NCI-H460 (cell line): ENCODE data around the gene CFAP47. TPM values are rescaled to one million over a fixed set of nuclear protein-coding genes. Genes with fewer than 3 reads are reported as not detected.
"Not testable (repeated sequence)": the region's sequence is repeated elsewhere in the genome, so short reads cannot be mapped to it uniquely, and the experiment has no call there.

ENCODE experiments used
- DNase-seq: peaks from one replicate; pipeline ENCODE4 v3.0.0-alpha.2; 2016; ENCODE audit warnings: low read depth; ENCODE audit errors: extremely low read depth
- total RNA-seq: library from RNA; depleted of rRNA; stranded (reverse); fragments of >200 nt; shearing (Covaris generic); gene quantifications from 2 replicates; pipeline ENCODE4 v1.2.3, GENCODE V29; 2014

CFAP47 gene
- total RNA-seq, 1 experiment from 2014 or later = 0.15 TPM

DNA sequence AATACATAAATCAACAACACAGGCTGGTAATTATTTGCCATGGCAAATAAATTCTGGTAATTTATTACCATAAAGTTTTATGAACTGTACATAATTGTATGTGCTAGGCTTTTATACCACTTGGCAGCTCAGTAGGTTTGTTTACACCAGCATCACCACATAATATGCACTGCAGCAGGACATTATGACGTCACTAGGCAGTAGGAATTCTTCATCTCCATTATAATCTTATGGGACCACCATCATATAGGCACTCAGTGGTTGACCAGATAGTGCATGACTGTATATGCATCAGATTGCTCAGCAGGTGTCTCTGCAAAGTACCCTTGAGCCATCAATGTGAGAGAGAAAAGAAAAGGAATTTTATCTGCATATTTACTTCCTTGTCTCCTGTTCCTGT, 295.4 kb downstream of the CFAP47 start:
- no peak for DNase-seq

DNA sequence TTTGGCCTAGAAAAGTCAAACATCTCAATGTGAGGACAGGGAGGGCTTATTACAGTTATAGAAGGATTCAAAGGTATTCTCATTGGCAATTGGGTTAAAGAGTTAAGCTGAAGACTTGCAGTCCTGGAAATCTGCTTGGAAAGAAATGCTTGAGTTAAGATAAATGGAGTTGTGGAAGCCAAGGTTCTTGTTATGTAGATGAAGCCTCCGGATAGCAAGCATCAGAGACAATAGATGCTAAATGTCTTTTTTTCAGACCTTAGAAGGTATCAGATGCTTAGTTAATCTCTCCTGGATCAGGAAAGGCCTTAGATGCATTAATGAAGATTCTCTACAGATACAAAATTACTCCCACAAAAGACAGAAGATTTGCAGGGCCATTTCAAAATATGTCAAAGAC, 299.3 kb downstream of the CFAP47 start:
- DNase-seq = no peak

DNA sequence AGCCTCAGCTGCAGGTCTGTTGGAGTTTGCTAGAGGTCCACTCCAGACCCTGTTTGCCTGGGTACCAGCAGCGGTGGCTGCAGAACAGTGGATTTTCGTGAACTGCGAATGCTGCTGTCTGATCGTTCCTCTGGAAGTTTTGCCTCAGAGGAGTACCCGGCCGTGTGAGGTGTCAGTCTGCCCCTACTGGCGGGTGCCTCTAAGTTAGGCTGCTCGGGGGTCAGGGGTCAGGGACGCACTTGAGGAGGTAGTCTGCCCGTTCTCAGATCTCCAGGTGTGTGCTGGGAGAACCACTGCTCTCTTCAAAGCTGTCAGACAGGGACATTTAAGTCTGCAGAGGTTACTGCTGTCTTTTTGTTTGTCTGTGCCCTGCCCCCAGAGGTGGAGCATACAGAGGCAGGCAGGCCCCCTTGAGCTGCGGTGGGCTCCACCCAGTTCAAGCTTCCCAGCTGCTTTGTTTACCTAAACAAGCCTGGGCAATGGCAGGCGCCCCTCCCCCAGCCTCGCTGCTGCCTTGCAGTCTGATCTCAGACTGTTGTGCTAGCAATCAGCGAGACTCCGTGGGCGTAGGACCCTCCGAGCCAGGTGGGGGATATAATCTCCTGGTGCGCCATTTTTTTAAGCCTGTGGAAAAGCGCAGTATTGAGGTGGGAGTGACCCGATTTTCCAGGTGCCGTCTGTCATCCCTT, 315.4 kb downstream of the CFAP47 start:
- not testable (repeated sequence) for DNase-seq

DNA sequence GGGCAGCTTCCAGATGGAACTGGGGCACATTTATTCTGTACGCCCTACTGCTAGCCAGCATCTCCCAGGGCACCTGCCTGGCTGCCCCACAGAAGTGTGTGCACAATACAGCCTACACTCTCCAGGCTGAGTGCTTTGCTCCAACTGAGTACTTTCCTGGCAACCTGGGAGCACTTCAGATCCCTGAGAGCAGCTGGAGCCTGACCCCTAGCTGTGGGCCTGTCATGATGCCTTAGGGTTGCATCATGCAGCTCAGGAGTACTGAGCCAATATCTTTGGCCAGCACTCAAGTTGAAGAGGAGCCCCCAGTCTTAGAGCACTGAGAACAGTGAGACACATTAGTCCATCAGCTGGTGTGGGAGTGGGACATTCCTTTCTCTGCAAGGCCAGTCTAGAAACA, 321.9 kb downstream of the CFAP47 start:
- no peak for DNase-seq

DNA sequence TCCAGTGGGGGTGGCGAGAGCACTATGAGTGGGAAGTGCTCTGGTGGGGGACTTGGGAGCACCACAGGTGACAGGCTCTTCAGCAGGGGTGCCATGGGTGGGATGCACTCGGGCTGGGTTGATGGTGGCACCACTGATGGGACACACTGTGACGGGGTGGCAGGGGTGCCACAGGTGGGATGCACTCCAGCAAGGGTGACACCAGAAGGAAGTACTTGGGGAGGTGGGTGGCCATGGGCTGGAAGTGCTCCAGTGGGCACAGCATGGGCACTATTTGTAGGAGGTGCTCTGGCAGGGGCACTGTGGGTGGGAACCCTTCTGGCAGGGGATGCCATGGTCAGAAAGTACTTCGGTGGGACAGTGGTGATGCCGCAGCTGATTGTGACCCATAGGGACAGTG, 346.6 kb downstream of the CFAP47 start:
- no peak for DNase-seq

DNA sequence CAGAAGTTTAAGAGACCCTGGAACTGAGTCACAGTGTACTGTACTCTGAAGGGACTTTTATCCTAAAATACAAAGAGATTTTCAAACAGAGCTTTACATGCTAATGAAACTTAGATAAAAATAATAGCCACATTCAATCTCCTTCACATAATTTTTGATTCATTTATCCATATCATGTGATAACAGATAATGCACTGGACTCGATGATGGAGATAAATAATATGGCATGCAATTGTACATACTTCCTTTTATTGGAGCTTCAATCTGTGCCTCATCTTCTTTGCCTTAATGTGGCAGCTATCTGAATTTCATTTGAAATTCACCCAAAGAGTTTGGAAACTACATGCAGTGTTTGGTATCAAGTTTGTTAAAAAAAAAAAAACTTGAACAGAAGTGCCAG, 390.6 kb downstream of the CFAP47 start:
- DNase-seq = no peak

DNA sequence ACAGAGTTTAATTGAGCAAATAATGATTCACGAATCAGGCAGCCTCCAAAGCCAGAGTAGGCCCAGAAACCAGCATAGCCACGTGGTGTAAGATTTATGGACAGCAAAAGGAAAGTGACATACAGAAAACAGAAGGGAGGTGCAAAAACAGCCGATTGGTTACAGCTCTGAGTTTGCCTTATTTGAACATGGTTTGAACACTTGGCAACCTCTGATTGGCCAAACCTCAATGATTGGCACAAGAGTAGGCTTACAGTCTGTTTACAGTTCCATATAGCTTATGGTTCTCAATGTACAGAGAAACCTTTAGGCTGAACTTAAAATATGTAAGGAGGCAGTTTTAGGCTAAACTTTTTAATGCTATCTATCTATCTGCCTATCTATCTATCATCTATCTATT, 394.8 kb downstream of the CFAP47 start:
- DNase-seq = no peak

DNA sequence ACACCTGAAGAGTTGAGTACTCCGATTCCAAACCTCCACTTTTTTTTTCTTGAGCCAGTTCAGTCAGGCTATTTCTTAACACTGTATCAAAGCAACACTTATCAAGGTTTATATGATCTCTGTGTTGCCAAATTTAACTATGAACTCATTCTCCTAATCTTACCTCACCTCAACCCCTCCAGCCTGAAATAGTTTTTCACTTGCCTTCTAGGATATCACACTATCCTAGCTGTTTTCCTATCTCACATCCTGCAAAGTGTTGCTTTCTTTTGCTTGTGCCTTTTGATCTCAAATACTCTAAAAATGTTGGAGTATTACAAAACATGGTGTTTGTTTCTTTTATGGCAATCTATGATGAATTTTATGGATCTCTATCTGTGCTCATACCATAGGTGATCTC, 415.0 kb downstream of the CFAP47 start:
- DNase-seq = no peak

DNA sequence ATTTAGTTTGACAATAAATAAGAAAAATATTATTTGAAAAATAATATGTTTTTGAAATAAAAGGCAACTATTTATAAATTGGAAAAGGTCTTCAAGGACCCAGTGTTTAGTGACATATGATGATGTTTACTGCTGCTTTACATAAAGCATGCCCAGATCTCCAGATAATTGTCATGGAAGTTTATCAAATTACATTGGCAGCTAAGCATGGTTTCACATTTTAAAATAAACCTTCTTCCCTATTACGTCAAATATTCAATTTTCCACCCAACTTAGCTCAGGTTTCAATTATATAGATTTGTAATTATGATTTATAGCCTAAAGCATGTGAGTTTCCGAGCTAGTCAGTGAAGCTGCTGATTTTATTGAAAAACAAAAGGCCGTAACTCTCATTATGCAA, 417.2 kb downstream of the CFAP47 start:
- no peak for DNase-seq

DNA sequence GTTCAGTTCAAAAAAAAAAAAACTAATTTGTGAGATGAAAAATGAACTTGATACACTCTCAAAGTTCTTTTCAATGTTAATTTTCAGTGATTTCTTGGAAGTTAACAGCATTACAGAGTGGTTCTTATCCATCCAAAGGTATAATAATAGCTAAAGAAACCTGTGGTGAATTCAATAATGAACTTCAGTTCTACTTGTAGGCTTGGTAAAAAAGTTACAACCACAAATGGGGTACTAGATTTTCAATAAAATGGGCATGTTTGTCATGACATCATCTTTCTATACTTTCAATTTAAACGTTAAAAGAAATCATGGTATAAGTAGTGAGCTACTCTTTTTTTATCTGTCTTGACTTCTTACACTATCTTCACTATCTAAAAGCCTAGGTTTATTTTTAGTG, 424.8 kb downstream of the CFAP47 start:
- no peak for DNase-seq

DNA sequence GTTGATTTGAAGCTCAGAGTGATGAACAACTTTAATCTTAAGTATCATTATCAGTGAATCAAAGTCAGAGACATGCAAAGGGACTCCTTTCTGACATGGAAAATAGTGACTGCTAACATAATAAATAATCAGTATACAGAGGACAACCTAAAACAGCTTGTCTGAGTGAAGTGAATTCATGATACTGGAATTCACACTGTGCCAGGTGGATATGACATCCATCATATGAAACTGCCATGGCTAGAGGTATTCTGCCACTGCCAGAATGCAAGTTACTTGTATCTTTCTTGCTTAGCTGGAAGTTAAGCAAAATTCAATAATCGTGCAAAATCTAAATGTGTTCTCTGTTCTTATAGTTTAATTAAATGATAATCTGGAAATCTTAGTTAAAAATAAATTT, 429.0 kb downstream of the CFAP47 start:
- no peak for DNase-seq

DNA sequence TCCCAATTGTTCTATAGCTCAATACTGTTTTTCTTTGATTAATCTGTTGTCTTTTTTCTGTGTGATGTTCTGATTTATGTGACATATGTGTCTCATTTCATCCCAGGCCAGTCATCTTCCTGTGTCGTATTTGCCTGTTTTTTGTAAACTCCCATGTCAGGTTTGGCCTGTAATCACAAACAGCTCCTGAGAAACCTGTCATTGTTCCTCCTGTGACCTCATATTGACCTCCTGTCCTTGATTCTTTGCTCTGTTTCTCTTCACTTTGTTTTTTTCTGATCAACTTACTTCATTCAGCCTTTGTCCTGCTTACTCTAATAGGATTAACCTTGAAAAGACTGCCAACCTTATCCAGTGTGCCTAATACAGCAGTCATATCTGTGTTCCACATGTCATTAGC, 438.3 kb downstream of the CFAP47 start:
- no peak for DNase-seq

DNA sequence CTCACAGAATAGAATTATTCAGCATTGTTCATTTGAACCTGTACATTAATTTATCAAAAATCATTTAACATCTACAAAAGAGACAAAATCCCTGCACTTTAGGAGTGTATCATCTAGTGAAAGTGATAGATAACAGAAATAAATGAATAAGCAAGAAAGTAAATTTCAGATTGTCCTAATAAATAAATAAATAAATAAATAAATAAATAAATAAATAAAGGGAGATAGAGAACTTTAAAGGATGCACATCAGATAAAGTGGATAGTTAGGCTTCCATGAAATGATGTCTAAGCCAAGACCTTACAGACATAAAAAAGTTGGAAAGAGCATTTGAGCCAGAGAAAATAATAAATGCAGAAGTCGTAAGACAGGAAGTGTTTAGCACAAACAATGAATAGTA, 444.7 kb downstream of the CFAP47 start:
- no peak for DNase-seq

DNA sequence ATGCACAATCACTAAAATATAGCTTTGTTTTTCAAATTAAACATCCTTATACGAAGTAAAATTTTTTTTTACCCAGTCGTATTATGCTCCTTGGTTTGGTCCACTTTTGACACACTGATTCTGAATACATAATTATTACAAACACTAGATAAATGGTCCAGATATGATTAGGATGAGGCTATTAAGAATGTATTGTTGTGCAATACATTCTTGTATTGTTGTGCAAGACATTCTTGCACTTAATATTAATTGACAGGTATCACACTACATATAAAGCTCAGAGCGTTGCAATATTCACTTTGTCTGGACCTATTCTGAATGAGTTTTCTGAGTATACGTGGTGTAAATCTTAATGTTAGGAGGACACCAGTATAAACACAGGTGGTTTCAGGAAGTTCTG, 464.0 kb downstream of the CFAP47 start:
- DNase-seq = no peak

DNA sequence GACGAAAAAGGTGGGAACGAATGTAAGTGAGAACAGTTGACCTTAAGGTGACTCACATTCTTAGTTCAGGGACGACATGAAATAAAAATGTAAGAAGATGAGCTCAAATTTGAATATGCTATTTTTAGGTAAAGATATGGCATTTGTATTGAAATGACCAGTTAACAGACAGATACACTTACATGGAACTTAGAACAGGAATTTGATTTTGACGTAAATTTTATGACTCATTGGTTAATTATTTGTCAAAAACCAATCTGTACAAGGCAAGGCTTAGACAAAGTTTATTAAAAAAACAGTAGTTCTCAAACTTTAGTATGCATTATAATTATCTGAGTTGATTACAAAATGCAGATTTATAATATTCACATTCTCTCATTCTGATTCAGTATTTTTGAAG, 469.4 kb downstream of the CFAP47 start:
- DNase-seq = no peak

DNA sequence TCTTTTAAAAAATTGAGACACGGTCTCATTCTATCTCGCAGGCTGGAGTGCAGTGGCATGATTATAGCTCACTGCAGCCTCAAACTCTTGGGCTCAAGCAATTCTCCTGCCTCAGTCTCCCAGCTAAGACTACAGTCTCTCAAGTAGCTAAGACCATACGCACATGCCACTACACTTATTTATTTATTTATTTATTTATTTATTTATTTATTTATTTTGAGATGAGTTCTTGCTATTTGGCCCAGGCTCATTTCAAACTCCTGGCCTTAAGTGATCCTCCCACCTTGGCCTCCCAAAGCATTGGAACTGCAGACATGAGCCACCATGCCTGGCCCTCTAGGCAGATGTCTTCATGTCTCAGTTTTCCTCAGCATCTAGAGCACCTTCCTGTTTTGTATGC, 482.2 kb downstream of the CFAP47 start:
- no peak for DNase-seq

DNA sequence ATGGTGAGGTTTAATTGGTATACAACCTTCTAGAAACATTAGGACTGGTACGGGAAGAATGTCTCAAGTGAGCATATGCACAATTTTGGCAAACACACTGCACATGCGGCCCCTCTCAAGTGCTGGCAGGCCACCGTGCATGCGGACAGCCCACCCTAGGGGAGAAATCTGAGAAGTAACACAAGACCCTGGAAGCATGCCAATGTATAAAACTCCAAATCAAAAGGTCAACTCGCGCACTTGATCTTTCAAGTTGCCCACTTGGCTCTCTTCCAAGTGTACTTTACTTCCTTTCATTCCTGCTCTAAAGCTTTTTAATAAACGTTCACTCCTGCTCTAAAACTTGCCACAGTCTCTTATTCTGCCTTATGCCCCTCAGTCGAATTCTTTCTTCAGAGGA, 488.3 kb downstream of the CFAP47 start:
- DNase-seq = no peak

DNA sequence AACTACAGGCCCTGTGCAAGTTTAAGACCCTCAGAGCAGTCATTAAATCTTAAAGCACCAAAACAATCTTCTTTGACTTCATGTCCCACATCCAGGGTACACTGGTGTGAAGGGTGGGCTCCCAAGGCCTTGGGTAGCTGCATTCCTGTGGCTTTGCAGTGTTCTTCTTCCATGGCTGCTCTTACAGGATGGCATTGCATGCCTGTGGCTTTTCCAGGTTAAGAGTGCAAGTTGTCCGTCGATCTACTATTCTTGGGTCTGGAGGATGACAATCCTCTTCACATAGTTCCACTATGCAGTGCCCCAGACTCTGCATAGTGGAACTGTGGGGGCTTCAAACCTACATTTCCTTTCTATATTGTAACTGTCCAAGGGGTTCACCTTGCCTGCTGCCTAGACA, 494.5 kb downstream of the CFAP47 start:
- no peak for DNase-seq

DNA sequence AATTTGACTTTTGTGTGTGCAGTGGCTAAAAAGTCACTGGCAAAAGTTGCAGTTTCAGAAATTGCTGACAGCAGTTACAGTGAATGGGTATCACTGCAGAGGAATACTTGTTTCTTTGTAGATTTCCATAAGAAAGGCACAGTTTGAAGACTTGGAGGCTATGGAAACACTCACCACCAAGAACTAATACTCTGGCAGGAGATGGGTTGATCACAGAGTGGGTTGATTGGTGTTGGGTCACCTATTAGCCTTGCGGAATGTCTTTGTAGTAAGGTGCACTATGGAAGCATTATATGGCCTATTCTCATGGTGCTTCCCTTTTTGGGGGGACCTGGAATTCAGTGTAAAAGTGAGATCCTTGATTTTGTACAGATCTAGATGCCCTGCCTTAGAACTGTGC, 502.8 kb downstream of the CFAP47 start:
- no peak for DNase-seq

DNA sequence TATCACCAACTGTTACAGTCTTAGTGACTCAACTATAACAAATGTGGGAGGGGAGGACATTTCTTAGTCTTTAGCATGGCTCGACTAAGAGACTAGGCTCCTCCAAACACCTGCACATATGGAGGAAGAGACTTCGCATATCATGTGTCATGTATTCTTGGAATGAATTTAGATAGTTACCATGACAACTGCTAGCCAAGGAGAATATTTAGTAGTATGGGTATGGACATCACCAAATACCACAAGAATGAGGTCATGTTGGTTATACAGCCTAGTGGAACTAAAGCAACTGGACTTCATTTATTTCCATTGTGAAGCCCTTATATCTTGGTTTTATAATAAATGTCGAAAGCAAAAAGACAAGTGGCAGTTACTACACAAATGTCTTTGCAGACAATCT, 512.3 kb downstream of the CFAP47 start:
- no peak for DNase-seq

DNA sequence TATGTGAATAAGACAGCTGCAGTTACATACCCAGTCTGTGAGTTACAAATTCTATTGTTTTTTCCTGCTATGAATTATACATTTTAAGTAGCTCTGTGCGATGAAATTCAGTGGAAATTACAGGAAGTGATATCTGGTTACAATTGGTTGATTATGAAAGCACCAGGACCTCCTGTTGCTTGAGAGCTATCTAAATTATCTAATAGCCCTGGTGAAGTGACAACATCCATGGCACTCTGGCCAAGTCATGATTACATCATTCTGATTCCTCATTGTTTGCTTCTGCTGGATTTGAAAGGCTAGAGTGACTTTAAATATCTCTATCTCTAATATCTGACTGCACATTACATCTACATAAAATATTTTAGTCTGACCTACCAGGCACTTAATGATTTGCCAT, 515.0 kb downstream of the CFAP47 start:
- DNase-seq = no peak
